Measurements from ENCODE around the gene USP21.

Gene USP21

GRCh38 chr1:161195171-161195570 lies 35.9 kb downstream of the USP21 start:
- DNase-seq = no peak

- no peak for DNase-seq
Measured at GRCh38 chr1:161196111-161196510, 36.8 kb downstream of the USP21 start.

DNA sequence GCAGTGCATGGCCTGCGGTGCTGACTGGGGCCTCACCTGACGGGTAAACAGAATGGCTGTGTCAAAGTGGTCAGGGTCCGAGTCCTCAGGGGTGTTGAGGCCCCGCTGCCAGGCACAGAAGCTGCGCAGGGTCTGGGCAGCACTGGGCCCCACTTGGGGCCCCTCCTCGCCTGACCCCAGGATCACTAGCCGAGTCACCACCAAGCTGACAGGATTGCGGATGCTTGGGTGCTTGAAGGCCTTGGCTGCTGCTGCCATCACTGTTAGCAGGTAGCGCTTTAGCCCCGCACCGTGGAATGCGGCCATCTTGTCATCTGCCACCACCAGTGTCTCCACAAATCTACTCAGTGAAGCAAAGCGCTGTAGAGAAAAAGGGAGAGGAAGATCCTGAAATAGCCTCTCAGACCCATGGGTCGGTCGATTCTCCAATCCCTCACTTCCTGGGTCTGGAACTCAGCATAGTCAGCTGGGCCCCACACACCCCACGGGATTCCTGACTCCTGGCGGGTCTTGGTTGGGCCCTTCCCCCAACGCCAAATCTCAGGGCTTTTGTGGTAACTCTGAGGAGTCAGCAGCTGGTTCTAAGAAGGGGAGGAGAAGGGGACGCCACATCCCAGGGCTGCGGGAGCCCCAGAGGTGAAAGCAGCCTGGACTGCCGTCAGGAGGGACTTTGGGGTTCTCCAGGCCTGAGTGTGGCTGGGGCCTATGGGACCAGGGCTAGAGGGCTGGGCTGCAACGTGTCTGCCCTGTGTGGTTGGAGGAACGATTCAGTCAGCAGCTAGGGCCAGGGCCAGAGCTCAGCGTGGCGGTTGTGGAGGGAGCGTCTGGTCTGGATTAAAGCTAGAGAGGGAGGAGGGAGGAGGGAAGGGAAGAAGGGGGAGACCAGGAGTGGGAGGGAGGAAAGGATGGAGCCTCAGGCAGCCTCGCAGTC lies 37.5 kb downstream of the USP21 start:
- DNase-seq = no peak

- no peak for DNase-seq
Measured at GRCh38 chr1:161197560-161198193, 38.4 kb downstream of the USP21 start.

GRCh38 chr1:161198194-161198896 lies 39.0 kb downstream of the USP21 start:
- no peak for DNase-seq

DNA sequence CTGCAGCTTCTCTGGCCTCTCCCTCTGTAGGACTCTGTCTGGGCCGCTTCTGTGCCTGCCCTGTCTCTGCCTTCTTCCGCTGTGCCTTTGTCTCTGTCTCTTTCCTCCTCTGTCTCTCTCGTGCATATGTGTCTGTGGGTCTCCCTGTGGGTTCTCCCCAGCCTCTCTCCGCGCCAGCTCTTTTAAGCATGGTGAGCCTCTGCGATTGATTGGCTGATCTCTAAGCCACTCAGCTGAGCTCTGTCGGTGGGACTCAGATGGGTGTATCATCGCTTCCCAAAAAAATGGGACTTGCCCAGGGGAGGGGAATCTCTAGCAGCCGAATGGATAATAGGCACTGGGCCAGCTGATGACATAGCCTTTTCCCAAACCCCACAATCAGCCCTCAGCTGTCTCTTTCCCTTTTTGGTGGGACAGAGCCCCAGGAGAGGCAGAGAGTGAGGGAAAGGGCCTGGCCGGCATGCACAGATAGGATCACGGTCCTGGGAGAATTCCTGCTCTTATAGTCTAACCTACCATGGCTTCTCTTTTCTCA lies 39.7 kb downstream of the USP21 start, which contains the start of gene ADAMTS4:
Gene ADAMTS4 (minus strand): TSS at position 158 of the 535 bp plus-strand sequence. CDS start 427 bp downstream, outside the sequence.
- DNase-seq = no peak

DNA sequence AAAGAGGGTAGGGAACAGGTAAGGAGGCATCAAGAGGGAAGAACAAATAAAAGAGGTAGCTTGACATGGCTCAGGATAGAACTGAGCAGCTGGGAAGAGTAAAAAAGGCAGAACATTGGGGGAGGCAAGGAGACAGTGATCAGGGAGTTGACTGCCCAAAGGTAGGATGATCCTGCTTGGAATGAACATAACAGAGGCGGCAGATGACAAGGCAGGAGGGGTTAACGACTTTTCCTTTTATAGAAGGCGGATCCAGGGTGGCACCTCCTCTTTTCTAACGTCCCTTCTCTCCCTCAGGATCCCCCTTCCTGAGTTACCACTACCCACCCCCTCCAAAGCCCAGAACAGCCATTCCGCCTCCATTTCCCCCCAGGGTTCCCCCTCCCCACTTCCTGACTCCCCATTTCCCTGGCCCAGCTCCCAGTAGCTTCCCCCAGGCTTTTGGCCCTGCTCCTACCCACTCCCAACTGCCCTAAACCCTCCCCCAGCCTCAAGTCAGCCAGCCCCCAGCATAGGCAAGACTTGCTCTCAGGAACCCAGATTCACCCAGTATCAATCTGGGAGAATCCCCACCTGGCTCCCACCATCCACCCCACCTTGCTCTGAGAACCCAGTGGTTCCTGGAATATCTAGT lies 40.3 kb downstream of the USP21 start:
- no peak for DNase-seq

DNA sequence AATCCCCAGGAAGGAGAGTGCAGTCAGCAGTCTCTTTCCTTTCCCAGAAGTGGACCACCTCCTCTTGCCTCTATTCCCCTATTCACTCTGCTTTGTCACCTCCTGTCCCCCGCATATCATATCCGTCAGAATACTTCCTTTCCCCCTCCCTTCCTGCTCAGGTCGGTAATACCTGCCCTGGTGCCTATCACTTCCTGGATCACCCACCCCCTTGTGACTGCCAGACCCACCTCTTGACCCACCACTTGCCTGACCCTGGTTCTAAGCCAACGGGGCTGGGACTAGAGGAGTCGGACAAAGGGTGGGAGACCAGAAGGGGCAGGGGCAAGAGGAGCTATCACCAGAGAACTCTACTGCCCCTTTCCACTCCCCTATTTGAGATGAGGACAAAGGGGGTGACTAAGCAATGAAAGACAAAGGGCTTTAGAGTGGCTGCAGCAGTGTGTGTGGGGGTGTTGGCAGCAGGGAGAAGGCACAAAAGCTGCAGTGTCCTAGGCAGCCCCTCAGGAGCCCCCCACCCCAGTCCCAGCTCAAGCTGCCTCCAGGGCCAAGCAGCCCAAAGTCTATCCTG lies 41.2 kb downstream of the USP21 start:
- DNase-seq = peak; percentile 57

- no peak for DNase-seq
Measured at GRCh38 chr1:161200992-161201835, 41.9 kb downstream of the USP21 start.

- peak; percentile 98 for DNase-seq
Measured at GRCh38 chr1:161201836-161202712, 42.8 kb downstream of the USP21 start, which contains the start of gene NDUFS2. TSS of gene NDUFS2 (plus strand) at chr1:161202367. CDS start at chr1:161202386, 19 bp downstream.

DNA sequence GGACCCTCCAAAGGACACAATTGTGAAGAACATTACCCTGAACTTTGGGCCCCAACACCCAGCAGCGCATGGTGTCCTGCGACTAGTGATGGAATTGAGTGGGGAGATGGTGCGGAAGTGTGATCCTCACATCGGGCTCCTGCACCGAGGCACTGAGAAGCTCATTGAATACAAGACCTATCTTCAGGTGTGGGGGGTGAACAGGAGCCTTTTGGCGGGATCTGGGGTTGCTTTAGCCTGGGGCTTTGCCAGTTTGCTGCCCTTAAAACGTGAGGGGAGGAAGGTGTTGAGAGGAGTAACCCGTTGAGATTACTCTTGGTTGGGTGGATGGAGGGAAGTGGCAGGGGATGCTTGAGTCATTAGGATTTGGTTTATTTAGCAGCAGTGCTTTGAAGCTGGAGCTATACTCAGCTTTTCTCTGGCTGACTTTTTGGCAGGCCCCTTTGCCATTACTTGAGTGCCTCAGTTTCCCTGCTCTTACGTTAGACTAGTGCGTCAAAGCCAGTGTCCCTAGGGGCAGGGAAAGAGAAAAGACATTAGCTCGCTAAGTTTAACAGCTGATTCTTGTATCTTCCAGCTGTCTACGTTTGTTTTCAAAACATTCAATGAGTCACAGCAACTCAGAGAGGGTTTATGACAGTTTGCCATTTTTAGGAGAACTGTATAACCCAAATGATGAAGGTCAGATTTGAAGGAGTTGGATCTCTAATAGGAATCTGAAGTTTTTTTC lies 47.3 kb downstream of the USP21 start:
- no peak for DNase-seq

- no peak for DNase-seq
Measured at GRCh38 chr1:161207173-161207572, 47.9 kb downstream of the USP21 start.

GRCh38 chr1:161209790-161210409 lies 50.6 kb downstream of the USP21 start:
- DNase-seq = peak; percentile 81

DNA sequence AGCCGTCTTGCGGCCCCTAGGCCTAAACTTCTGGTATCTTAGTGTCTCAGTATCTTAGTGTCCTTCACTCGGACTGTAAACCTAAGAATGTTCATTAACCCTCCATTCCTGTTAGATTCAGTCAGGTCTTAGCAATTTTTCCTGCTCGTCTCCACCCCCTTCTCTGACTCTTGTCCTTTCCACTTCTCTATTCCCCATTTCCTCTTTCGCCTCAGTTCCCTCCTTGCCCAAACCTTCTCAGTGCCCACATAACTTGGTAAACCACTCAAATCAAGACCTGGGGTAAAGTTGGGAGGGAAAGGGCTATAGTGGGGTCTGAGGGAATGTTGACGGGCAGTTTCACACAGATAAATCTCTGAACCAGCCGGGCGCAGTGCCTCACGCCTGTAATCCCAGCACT lies 55.1 kb downstream of the USP21 start:
- DNase-seq = no peak

DNA sequence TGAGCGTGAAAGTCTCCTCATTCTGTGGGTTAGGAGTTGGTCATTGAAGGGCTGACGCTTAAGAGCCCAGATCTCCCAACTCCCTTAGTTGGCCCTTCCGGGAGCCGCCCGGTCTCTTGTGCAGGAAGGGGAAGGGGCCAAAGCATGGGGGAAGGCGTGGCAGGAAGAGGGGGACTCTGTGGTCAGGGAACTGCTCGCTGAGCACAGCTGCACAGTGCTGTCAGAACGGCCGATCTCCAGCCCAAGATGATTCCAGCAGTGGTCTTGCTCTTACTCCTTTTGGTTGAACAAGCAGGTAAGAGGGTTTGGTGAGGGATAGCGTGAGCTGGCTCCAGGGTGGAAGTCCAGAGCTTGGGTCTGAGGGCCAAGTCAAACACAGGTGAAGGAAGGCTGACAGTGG lies 55.8 kb downstream of the USP21 start, which contains the start of gene FCER1G:
Gene FCER1G (plus strand): TSS at position 220 of the 400 bp plus-strand sequence. CDS start 27 bp downstream, at position 247.
- DNase-seq = peak; percentile 23
